ENCODE measurements around the gene GALE.

GRCh38 chr1:23817633-23818032, 17.1 kb upstream of the GALE start:
- TF ChIP-seq CTCF (conservative IDR thresholded peaks at IDR 0.05; ENCODE audit: low read depth, low read length) (no peak), EZH2 (IDR thresholded peaks at IDR 0.05; ENCODE audit: low read length, unreplicated experiment) (no peak)
